Neural progenitor cell (in vitro differentiated cells): ENCODE measurements around the gene DHRS2.

Experiments
- CTCF ChIP-seq: fragments of 200-600 bp; sonication (generic); IDR thresholded peaks from 2 replicates; pipeline ENCODE4 v1.5.1; 2017; ENCODE audit warnings: antibody characterized with exemption, mild to moderate bottlenecking
- EZH2 ChIP-seq: fragments of 200-600 bp; sonication (generic); IDR thresholded peaks from 2 replicates; pipeline ENCODE4 v1.6.1; 2017; ENCODE audit warnings: antibody characterized with exemption, mild to moderate bottlenecking, moderate library complexity

DNA sequence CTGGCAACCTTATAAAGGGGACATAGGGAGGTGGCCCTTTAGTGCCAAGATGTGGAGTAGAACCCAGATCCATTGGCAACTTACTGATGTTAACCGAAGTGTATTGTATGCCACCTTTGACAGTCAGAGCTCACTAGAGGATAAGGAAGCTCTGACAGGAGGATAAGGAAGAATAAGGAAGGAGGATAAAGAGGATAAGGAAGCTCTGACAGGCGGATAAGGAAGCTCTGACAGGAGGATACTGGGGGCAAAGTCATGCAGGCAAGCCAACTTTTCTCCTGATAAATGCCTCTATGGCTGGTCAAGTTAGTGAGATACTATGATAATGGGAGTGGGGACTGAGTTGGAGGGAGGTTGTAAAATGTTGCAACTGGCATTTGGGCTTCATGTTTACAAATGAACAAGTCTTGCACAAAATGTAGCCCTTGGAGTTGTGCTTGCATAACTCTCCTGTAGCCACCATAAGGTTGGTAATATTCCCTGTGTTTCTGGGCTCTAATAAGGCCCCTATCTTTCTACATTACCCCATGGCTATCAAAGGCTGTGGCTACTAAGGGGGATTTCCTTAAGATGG is 17.7 kb upstream of the DHRS2 start:
- TF ChIP-seq CTCF (no peak), EZH2 (no peak)
